ENCODE results near the gene ZC3HAV1L.
"Not testable (repeated sequence)": the region's sequence is repeated elsewhere in the genome, so short reads cannot be mapped to it uniquely, and the experiment has no call there.

The ZC3HAV1L gene

GRCh38 chr7:139068544-139069399 is 32.9 kb upstream of the ZC3HAV1L start:
- no peak for DNase-seq (ENCODE audit: low spot score in 2 of 2)
- Histone ChIP-seq H3K4me3 (no peak overlapping the region), H3K4me1 (no peaks in the 10 kb centered on the region), H3K36me3 (replicated peaks) (peaks cover 73% of the 10 kb centered on the region), H3K27me3 (ENCODE audit: low read depth) (no peaks in the 10 kb centered on the region), H3K9me3 (no peaks in the 10 kb centered on the region)
- in situ Hi-C loops (cut with MboI; ENCODE audit: low sequenced_read_pairs) = no loop called here

- Histone ChIP-seq H3K4me3 (no peak overlapping the region), H3K9me3 (no peaks in the 10 kb centered on the region), H3K4me1 (no peaks in the 10 kb centered on the region), H3K36me3 (replicated peaks) (peaks cover 50% of the 10 kb centered on the region), H3K27me3 (ENCODE audit: low read depth) (no peaks in the 10 kb centered on the region)
- in situ Hi-C loops (cut with MboI; ENCODE audit: low sequenced_read_pairs) = no loop called here
- DNase-seq (ENCODE audit: low spot score in 2 of 2) = no peak
Observed at GRCh38 chr7:139066315-139066714, 30.5 kb upstream of the ZC3HAV1L start.

- H3K36me3 ChIP-seq (replicated peaks) = peaks cover 56% of the 10 kb centered on the region
- H3K9me3 ChIP-seq = no peaks in the 10 kb centered on the region
- H3K4me1 ChIP-seq = no peaks in the 10 kb centered on the region
- no peak overlapping the region for H3K4me3 ChIP-seq
- in situ Hi-C loops (cut with MboI; ENCODE audit: low sequenced_read_pairs) = no loop called here
- H3K27me3 ChIP-seq (ENCODE audit: low read depth) = no peaks in the 10 kb centered on the region
- DNase-seq (ENCODE audit: low spot score in 2 of 2) = no peak
Observed at GRCh38 chr7:139065323-139065722, 29.5 kb upstream of the ZC3HAV1L start.

- no peaks in the 10 kb centered on the region for H3K4me1 ChIP-seq
- in situ Hi-C loops (cut with MboI; ENCODE audit: low sequenced_read_pairs) = no loop called here
- H3K9me3 ChIP-seq = no peaks in the 10 kb centered on the region
- H3K27me3 ChIP-seq (ENCODE audit: low read depth) = no peaks in the 10 kb centered on the region
- H3K4me3 ChIP-seq = no peak overlapping the region
- DNase-seq (ENCODE audit: low spot score in 2 of 2) = no peak
- H3K36me3 ChIP-seq (replicated peaks) = peaks cover 45% of the 10 kb centered on the region
Observed at GRCh38 chr7:139061416-139061815, 25.6 kb upstream of the ZC3HAV1L start.

GRCh38 chr7:139060695-139061237 is 24.9 kb upstream of the ZC3HAV1L start:
- in situ Hi-C loops (cut with MboI; ENCODE audit: low sequenced_read_pairs) = no loop called here
- no peak for DNase-seq (ENCODE audit: low spot score in 2 of 2)
- H3K36me3 ChIP-seq (replicated peaks) = peaks cover 42% of the 10 kb centered on the region

GRCh38 chr7:139059905-139060304 is 24.1 kb upstream of the ZC3HAV1L start:
- Histone ChIP-seq H3K4me1 (no peaks in the 10 kb centered on the region), H3K36me3 (replicated peaks) (peaks cover 45% of the 10 kb centered on the region), H3K4me3 (no peak overlapping the region), H3K9me3 (no peaks in the 10 kb centered on the region), H3K27me3 (ENCODE audit: low read depth) (no peaks in the 10 kb centered on the region)
- no peak for DNase-seq (ENCODE audit: low spot score in 2 of 2)
- in situ Hi-C loops (cut with MboI; ENCODE audit: low sequenced_read_pairs) = no loop called here

More at GRCh38 chr7:139060695-139061237, 24.9 kb upstream of the ZC3HAV1L start:
- H3K27me3 ChIP-seq (ENCODE audit: low read depth) = no peaks in the 10 kb centered on the region
- H3K9me3 ChIP-seq = no peaks in the 10 kb centered on the region
- no peak overlapping the region for H3K4me3 ChIP-seq
- H3K4me1 ChIP-seq = no peaks in the 10 kb centered on the region

GRCh38 chr7:139058943-139059342 is 23.1 kb upstream of the ZC3HAV1L start:
- H3K4me1 ChIP-seq = no peaks in the 10 kb centered on the region
- H3K36me3 ChIP-seq (replicated peaks) = peaks cover 44% of the 10 kb centered on the region
- no peak for DNase-seq (ENCODE audit: low spot score in 2 of 2)
- in situ Hi-C loops (cut with MboI; ENCODE audit: low sequenced_read_pairs) = no loop called here
- no peaks in the 10 kb centered on the region for H3K9me3 ChIP-seq
- H3K27me3 ChIP-seq (ENCODE audit: low read depth) = no peaks in the 10 kb centered on the region
- no peak overlapping the region for H3K4me3 ChIP-seq

- H3K4me3 ChIP-seq = no peak overlapping the region
- no peaks in the 10 kb centered on the region for H3K4me1 ChIP-seq
- no peaks in the 10 kb centered on the region for H3K27me3 ChIP-seq (ENCODE audit: low read depth)
- no peak for DNase-seq (ENCODE audit: low spot score in 2 of 2)
- in situ Hi-C loops (cut with MboI; ENCODE audit: low sequenced_read_pairs) = no loop called here
- peaks cover 51% of the 10 kb centered on the region for H3K36me3 ChIP-seq (replicated peaks)
- no peaks in the 10 kb centered on the region for H3K9me3 ChIP-seq
Observed at GRCh38 chr7:139055674-139056073, 19.8 kb upstream of the ZC3HAV1L start.

GRCh38 chr7:139054656-139055055 is 18.8 kb upstream of the ZC3HAV1L start:
- H3K27me3 ChIP-seq (ENCODE audit: low read depth); H3K4me1 ChIP-seq; H3K4me3 ChIP-seq; DNase-seq (ENCODE audit: low spot score in 2 of 2); H3K9me3 ChIP-seq; in situ Hi-C loops (cut with MboI; ENCODE audit: low sequenced_read_pairs): not testable (repeated sequence)
- peaks cover 46% of the 10 kb centered on the region for H3K36me3 ChIP-seq (replicated peaks)

GRCh38 chr7:139054101-139054500 is 18.3 kb upstream of the ZC3HAV1L start:
- Histone ChIP-seq H3K27me3 (ENCODE audit: low read depth) (no peaks in the 10 kb centered on the region), H3K4me3 (no peak overlapping the region), H3K4me1 (no peaks in the 10 kb centered on the region), H3K9me3 (no peaks in the 10 kb centered on the region), H3K36me3 (replicated peaks) (peaks cover 40% of the 10 kb centered on the region)
- in situ Hi-C loops (cut with MboI; ENCODE audit: low sequenced_read_pairs) = no loop called here
- DNase-seq (ENCODE audit: low spot score in 2 of 2) = no peak

- H3K36me3 ChIP-seq (replicated peaks) = peaks cover 39% of the 10 kb centered on the region
- DNase-seq (ENCODE audit: low spot score in 2 of 2) = no peak
- in situ Hi-C loops (cut with MboI; ENCODE audit: low sequenced_read_pairs) = no loop called here
Observed at GRCh38 chr7:139051655-139052054, 15.8 kb upstream of the ZC3HAV1L start.

GRCh38 chr7:139049936-139050335 is 14.1 kb upstream of the ZC3HAV1L start:
- H3K36me3 ChIP-seq (replicated peaks) = peaks cover 44% of the 10 kb centered on the region
- H3K9me3 ChIP-seq = no peaks in the 10 kb centered on the region
- in situ Hi-C loops (cut with MboI; ENCODE audit: low sequenced_read_pairs) = no loop called here
- no peaks in the 10 kb centered on the region for H3K4me1 ChIP-seq
- DNase-seq (ENCODE audit: low spot score in 2 of 2) = no peak
- no peaks in the 10 kb centered on the region for H3K27me3 ChIP-seq (ENCODE audit: low read depth)
- H3K4me3 ChIP-seq = no peak overlapping the region

More at GRCh38 chr7:139051655-139052054, 15.8 kb upstream of the ZC3HAV1L start:
- Histone ChIP-seq H3K27me3 (ENCODE audit: low read depth) (no peaks in the 10 kb centered on the region), H3K4me3 (no peak overlapping the region), H3K4me1 (no peaks in the 10 kb centered on the region), H3K9me3 (no peaks in the 10 kb centered on the region)

GRCh38 chr7:139049111-139049510 is 13.3 kb upstream of the ZC3HAV1L start:
- no peak overlapping the region for H3K4me3 ChIP-seq
- no peaks in the 10 kb centered on the region for H3K27me3 ChIP-seq (ENCODE audit: low read depth)
- H3K4me1 ChIP-seq = no peaks in the 10 kb centered on the region
- no peaks in the 10 kb centered on the region for H3K9me3 ChIP-seq
- in situ Hi-C loops (cut with MboI; ENCODE audit: low sequenced_read_pairs) = no loop called here
- no peak for DNase-seq (ENCODE audit: low spot score in 2 of 2)
- peaks cover 43% of the 10 kb centered on the region for H3K36me3 ChIP-seq (replicated peaks)

- Histone ChIP-seq H3K4me3 (no peak overlapping the region), H3K27me3 (ENCODE audit: low read depth) (no peaks in the 10 kb centered on the region), H3K9me3 (no peaks in the 10 kb centered on the region), H3K36me3 (replicated peaks) (peaks cover 31% of the 10 kb centered on the region), H3K4me1 (no peaks in the 10 kb centered on the region)
- in situ Hi-C loops (cut with MboI; ENCODE audit: low sequenced_read_pairs) = no loop called here
- DNase-seq (ENCODE audit: low spot score in 2 of 2) = no peak
Observed at GRCh38 chr7:139047970-139048369, 12.1 kb upstream of the ZC3HAV1L start.
